GM23338 (cell line): ENCODE results near the gene MS4A5. TPM values are rescaled to one million over a fixed set of nuclear protein-coding genes. Genes with fewer than 3 reads are reported as not detected.

Experiments used
- ATAC-seq: fragments of 200-7000 bp; cut with Tn5 transposase; 3 replicates; pipeline ENCODE4 v1.9.1; 2020
- DNase-seq: peaks from one replicate; pipeline ENCODE4 v3.0.0-alpha.2; 2015; ENCODE audit warnings: low spot score
- H2AFZ ChIP-seq: fragments of 200-600 bp; sonication (generic); 2 replicates; pipeline ENCODE4 v1.8.0; 2016; ENCODE audit warnings: antibody characterized with exemption, mild to moderate bottlenecking, moderate library complexity
- H3F3A ChIP-seq: fragments of 200-600 bp; sonication (generic); replicated peaks from 2 replicates; pipeline ENCODE4 v1.8.0; 2017; ENCODE audit warnings: antibody characterized with exemption, mixed run types, low read depth
- H3K27ac ChIP-seq: fragments of 200-600 bp; sonication (generic); 2 replicates; pipeline ENCODE4 v1.6.1; 2016; ENCODE audit warnings: low read depth
- H3K27me3 ChIP-seq: fragments of 200-600 bp; sonication (generic); 2 replicates; pipeline ENCODE4 v1.8.0; 2016; ENCODE audit warnings: mild to moderate bottlenecking, mixed run types, moderate library complexity; ENCODE audit not compliant: insufficient read depth
- H3K36me3 ChIP-seq: fragments of 200-600 bp; sonication (generic); 2 replicates; pipeline ENCODE4 v1.8.0; 2016; ENCODE audit warnings: mild to moderate bottlenecking; ENCODE audit not compliant: insufficient read depth
- H3K4me1 ChIP-seq: fragments of 200-600 bp; sonication (generic); 2 replicates; pipeline ENCODE4 v1.8.0; 2016; ENCODE audit warnings: mild to moderate bottlenecking, moderate library complexity; ENCODE audit not compliant: insufficient read depth
- H3K4me2 ChIP-seq: fragments of 200-600 bp; sonication (generic); 2 replicates; pipeline ENCODE4 v1.7.1; 2017; ENCODE audit warnings: mixed run types
- H3K4me3 ChIP-seq: fragments of 200-600 bp; sonication (generic); 2 replicates; pipeline ENCODE4 v1.6.1; 2016; ENCODE audit warnings: mixed run types
- H3K79me2 ChIP-seq: fragments of 200-600 bp; sonication (generic); replicated peaks from 2 replicates; pipeline ENCODE4 v1.8.0; 2017; ENCODE audit warnings: mild to moderate bottlenecking; ENCODE audit not compliant: insufficient read depth
- H3K9me2 ChIP-seq: fragments of 200-600 bp; sonication (generic); 2 replicates; pipeline ENCODE4 v1.8.0; 2017; ENCODE audit not compliant: insufficient read depth
- H4K20me1 ChIP-seq: fragments of 200-600 bp; sonication (generic); replicated peaks from 2 replicates; pipeline ENCODE4 v1.8.0; 2017; ENCODE audit warnings: mild to moderate bottlenecking; ENCODE audit not compliant: insufficient read depth
- H3K27ac Mint-ChIP-seq: 2 replicates; pipeline ENCODE4 v1.8.0; 2020; ENCODE audit warnings: inconsistent platforms, mild to moderate bottlenecking, moderate library complexity, mixed read lengths
- H3K27me3 Mint-ChIP-seq: 3 replicates; pipeline ENCODE4 v1.8.0; 2022; ENCODE audit warnings: low read depth, mild to moderate bottlenecking, moderate library complexity, mixed read lengths, inconsistent platforms; ENCODE audit not compliant: insufficient read depth, poor library complexity
- H3K36me3 Mint-ChIP-seq: 3 replicates; pipeline ENCODE4 v1.8.0; 2021; ENCODE audit warnings: low read depth, mild to moderate bottlenecking, inconsistent platforms, moderate library complexity, mixed read lengths
- H3K4me1 Mint-ChIP-seq: 3 replicates; pipeline ENCODE4 v1.8.0; 2020; ENCODE audit warnings: mild to moderate bottlenecking, inconsistent platforms, mixed read lengths
- H3K4me3 Mint-ChIP-seq: 3 replicates; pipeline ENCODE4 v1.8.0; 2021; ENCODE audit warnings: moderate library complexity, mild to moderate bottlenecking, inconsistent platforms, mixed read lengths
- H3K9me3 Mint-ChIP-seq: 3 replicates; pipeline ENCODE4 v1.8.0; 2020; ENCODE audit warnings: moderate library complexity, mild to moderate bottlenecking, inconsistent platforms, mixed read lengths
- CREB1 ChIP-seq: fragments of 250-450 bp; sonication (Bioruptor Pico); IDR thresholded peaks from 2 replicates; pipeline ENCODE4 v1.5.0; 2020; ENCODE audit warnings: low read depth, mild to moderate bottlenecking, moderate library complexity
- EZH2 ChIP-seq: fragments of 200-600 bp; sonication (generic); IDR thresholded peaks from one replicate; pipeline ENCODE4 v1.8.0; 2017; ENCODE audit warnings: antibody characterized with exemption, mild to moderate bottlenecking, low read depth; ENCODE audit not compliant: unreplicated experiment
- EZH2phosphoT487 ChIP-seq: fragments of 200-600 bp; sonication (generic); IDR thresholded peaks from one replicate; pipeline ENCODE4 v1.8.1; 2018; ENCODE audit warnings: antibody characterized with exemption; ENCODE audit not compliant: unreplicated experiment
- JUNB ChIP-seq: IDR thresholded peaks from one replicate; pipeline ENCODE4 v1.6.1; 2016; ENCODE audit warnings: antibody characterized with exemption; ENCODE audit not compliant: unreplicated experiment
- NANOG ChIP-seq: IDR thresholded peaks from 2 replicates; pipeline ENCODE4 v1.6.1; 2016; ENCODE audit warnings: antibody characterized with exemption, borderline replicate concordance
- POLR2AphosphoS5 ChIP-seq: IDR thresholded peaks from 2 replicates; pipeline ENCODE4 v1.6.1; 2016; ENCODE audit warnings: antibody characterized with exemption, low read depth
- STAT1 ChIP-seq: IDR thresholded peaks from one replicate; pipeline ENCODE4 v1.6.1; 2016; ENCODE audit warnings: antibody characterized with exemption; ENCODE audit not compliant: unreplicated experiment
- ZNF114 ChIP-seq: fragments of 250-450 bp; sonication (Bioruptor Pico); IDR thresholded peaks from 2 replicates; pipeline ENCODE4 v1.5.0; 2020; ENCODE audit warnings: mild to moderate bottlenecking, moderate library complexity
- ZNF331 ChIP-seq: fragments of 250-450 bp; sonication (Bioruptor Pico); IDR thresholded peaks from 2 replicates; pipeline ENCODE4 v1.5.0; 2020; ENCODE audit warnings: low read depth, mild to moderate bottlenecking, moderate library complexity
- polyA plus RNA-seq: library from polyadenylated mRNA; unstranded; fragments of >200 nt; fragmentation: Nextera tagmentation; extraction: Ambion mirVana; gene quantifications from 2 replicates; pipeline ENCODE4 v1.2.1, GENCODE V29; 2016
- total RNA-seq: library from RNA; depleted of rRNA; stranded (reverse); fragments of >200 nt; shearing (Covaris generic); gene quantifications from 2 replicates; pipeline ENCODE4 v1.2.3, GENCODE V29; 2014
- TF ChIP-seq, protein P1 (sequence below): IDR thresholded peaks from one replicate; pipeline ENCODE4 v1.6.1; 2018; ENCODE audit warnings: antibody characterized with exemption; ENCODE audit not compliant: unreplicated experiment
- TF ChIP-seq, protein P2 (sequence below), 2 experiments: fragments of 200-600 bp in 1 of 2; sonication (generic) in 1 of 2; conservative IDR thresholded peaks; 2 replicates each; pipeline versions ENCODE4 v1.5.1 to v1.6.1; 2016 to 2017; ENCODE audit warnings: antibody characterized with exemption in 2 of 2, low read depth in 2 of 2, mild to moderate bottlenecking in 2 of 2, moderate library complexity in 1 of 2
- TF ChIP-seq, protein P3 (sequence below): fragments of 250-450 bp; sonication (Bioruptor Pico); IDR thresholded peaks from 2 replicates; pipeline ENCODE4 v1.5.0; 2020; ENCODE audit warnings: mild to moderate bottlenecking, moderate library complexity
- TF ChIP-seq, protein P4 (sequence below): IDR thresholded peaks from 2 replicates; pipeline ENCODE4 v1.6.1; 2016; ENCODE audit warnings: antibody characterized with exemption

Gene MS4A5
- total and polyA plus RNA-seq, 2 experiments from 2014 or later = not detected

DNA sequence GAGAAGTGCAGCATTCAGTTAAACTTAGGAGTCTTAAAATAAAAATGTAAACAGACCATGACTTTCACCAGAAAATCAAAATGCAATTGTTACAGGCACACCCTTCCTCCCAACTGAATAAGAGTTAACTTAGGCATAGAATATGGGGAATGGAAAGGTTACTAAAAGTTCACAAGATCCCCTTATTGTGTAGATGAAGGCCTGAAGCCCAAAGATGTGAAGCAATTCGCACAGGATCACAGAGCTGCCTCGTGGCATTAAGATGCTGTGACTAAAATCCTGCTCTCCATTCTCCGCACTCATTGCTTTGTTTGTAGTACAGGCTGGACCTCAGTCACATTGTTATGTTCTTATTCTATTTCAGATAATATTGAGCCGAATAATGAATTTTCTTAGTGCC lies 4.0 kb downstream of the MS4A5 start:
- Mint-ChIP-seq H3K9me3 (peaks cover 7% of the 10 kb centered on the region; the same call in 2 of the 3 replicates), H3K27ac (no peak overlapping the region), H3K4me3 (no peak overlapping the region), H3K27me3 (no peaks in the 10 kb centered on the region), H3K4me1 (no peaks in the 10 kb centered on the region), H3K36me3 (peaks cover 6% of the 10 kb centered on the region; the same call in 1 of the 3 replicates)
- H3K36me3 ChIP-seq = no peaks in the 10 kb centered on the region
- H3F3A ChIP-seq = no peaks in the 10 kb centered on the region
- H3K4me3 ChIP-seq = no peak overlapping the region
- H2AFZ ChIP-seq = no peak overlapping the region
- TF ChIP-seq, protein P1, sequence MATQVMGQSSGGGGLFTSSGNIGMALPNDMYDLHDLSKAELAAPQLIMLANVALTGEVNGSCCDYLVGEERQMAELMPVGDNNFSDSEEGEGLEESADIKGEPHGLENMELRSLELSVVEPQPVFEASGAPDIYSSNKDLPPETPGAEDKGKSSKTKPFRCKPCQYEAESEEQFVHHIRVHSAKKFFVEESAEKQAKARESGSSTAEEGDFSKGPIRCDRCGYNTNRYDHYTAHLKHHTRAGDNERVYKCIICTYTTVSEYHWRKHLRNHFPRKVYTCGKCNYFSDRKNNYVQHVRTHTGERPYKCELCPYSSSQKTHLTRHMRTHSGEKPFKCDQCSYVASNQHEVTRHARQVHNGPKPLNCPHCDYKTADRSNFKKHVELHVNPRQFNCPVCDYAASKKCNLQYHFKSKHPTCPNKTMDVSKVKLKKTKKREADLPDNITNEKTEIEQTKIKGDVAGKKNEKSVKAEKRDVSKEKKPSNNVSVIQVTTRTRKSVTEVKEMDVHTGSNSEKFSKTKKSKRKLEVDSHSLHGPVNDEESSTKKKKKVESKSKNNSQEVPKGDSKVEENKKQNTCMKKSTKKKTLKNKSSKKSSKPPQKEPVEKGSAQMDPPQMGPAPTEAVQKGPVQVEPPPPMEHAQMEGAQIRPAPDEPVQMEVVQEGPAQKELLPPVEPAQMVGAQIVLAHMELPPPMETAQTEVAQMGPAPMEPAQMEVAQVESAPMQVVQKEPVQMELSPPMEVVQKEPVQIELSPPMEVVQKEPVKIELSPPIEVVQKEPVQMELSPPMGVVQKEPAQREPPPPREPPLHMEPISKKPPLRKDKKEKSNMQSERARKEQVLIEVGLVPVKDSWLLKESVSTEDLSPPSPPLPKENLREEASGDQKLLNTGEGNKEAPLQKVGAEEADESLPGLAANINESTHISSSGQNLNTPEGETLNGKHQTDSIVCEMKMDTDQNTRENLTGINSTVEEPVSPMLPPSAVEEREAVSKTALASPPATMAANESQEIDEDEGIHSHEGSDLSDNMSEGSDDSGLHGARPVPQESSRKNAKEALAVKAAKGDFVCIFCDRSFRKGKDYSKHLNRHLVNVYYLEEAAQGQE = no peak
- TF ChIP-seq, protein P2, sequence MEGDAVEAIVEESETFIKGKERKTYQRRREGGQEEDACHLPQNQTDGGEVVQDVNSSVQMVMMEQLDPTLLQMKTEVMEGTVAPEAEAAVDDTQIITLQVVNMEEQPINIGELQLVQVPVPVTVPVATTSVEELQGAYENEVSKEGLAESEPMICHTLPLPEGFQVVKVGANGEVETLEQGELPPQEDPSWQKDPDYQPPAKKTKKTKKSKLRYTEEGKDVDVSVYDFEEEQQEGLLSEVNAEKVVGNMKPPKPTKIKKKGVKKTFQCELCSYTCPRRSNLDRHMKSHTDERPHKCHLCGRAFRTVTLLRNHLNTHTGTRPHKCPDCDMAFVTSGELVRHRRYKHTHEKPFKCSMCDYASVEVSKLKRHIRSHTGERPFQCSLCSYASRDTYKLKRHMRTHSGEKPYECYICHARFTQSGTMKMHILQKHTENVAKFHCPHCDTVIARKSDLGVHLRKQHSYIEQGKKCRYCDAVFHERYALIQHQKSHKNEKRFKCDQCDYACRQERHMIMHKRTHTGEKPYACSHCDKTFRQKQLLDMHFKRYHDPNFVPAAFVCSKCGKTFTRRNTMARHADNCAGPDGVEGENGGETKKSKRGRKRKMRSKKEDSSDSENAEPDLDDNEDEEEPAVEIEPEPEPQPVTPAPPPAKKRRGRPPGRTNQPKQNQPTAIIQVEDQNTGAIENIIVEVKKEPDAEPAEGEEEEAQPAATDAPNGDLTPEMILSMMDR (conservative IDR thresholded peaks at IDR 0.05; ENCODE audit: low read depth in 2 of 2) = no peak
- TF ChIP-seq ZNF114 (CRISPR knock-in tag) (no peak), STAT1 (no peak), JUNB (no peak), EZH2 (no peak), POLR2AphosphoS5 (no peak), CREB1 (no peak), NANOG (no peak), ZNF331 (CRISPR knock-in tag) (no peak), EZH2phosphoT487 (no peak)
- TF ChIP-seq, protein P3, sequence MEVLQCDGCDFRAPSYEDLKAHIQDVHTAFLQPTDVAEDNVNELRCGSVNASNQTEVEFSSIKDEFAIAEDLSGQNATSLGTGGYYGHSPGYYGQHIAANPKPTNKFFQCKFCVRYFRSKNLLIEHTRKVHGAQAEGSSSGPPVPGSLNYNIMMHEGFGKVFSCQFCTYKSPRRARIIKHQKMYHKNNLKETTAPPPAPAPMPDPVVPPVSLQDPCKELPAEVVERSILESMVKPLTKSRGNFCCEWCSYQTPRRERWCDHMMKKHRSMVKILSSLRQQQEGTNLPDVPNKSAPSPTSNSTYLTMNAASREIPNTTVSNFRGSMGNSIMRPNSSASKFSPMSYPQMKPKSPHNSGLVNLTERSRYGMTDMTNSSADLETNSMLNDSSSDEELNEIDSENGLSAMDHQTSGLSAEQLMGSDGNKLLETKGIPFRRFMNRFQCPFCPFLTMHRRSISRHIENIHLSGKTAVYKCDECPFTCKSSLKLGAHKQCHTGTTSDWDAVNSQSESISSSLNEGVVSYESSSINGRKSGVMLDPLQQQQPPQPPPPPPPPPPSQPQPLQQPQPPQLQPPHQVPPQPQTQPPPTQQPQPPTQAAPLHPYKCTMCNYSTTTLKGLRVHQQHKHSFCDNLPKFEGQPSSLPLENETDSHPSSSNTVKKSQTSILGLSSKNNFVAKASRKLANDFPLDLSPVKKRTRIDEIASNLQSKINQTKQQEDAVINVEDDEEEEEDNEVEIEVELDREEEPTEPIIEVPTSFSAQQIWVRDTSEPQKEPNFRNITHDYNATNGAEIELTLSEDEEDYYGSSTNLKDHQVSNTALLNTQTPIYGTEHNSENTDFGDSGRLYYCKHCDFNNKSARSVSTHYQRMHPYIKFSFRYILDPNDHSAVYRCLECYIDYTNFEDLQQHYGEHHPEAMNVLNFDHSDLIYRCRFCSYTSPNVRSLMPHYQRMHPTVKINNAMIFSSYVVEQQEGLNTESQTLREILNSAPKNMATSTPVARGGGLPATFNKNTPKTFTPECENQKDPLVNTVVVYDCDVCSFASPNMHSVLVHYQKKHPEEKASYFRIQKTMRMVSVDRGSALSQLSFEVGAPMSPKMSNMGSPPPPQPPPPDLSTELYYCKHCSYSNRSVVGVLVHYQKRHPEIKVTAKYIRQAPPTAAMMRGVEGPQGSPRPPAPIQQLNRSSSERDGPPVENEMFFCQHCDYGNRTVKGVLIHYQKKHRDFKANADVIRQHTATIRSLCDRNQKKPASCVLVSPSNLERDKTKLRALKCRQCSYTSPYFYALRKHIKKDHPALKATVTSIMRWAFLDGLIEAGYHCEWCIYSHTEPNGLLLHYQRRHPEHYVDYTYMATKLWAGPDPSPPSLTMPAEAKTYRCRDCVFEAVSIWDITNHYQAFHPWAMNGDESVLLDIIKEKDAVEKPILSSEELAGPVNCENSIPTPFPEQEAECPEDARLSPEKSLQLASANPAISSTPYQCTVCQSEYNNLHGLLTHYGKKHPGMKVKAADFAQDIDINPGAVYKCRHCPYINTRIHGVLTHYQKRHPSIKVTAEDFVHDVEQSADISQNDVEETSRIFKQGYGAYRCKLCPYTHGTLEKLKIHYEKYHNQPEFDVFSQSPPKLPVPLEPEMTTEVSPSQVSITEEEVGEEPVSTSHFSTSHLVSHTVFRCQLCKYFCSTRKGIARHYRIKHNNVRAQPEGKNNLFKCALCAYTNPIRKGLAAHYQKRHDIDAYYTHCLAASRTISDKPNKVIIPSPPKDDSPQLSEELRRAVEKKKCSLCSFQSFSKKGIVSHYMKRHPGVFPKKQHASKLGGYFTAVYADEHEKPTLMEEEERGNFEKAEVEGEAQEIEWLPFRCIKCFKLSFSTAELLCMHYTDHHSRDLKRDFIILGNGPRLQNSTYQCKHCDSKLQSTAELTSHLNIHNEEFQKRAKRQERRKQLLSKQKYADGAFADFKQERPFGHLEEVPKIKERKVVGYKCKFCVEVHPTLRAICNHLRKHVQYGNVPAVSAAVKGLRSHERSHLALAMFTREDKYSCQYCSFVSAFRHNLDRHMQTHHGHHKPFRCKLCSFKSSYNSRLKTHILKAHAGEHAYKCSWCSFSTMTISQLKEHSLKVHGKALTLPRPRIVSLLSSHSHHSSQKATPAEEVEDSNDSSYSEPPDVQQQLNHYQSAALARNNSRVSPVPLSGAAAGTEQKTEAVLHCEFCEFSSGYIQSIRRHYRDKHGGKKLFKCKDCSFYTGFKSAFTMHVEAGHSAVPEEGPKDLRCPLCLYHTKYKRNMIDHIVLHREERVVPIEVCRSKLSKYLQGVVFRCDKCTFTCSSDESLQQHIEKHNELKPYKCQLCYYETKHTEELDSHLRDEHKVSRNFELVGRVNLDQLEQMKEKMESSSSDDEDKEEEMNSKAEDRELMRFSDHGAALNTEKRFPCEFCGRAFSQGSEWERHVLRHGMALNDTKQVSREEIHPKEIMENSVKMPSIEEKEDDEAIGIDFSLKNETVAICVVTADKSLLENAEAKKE = no peak
- TF ChIP-seq, protein P4, sequence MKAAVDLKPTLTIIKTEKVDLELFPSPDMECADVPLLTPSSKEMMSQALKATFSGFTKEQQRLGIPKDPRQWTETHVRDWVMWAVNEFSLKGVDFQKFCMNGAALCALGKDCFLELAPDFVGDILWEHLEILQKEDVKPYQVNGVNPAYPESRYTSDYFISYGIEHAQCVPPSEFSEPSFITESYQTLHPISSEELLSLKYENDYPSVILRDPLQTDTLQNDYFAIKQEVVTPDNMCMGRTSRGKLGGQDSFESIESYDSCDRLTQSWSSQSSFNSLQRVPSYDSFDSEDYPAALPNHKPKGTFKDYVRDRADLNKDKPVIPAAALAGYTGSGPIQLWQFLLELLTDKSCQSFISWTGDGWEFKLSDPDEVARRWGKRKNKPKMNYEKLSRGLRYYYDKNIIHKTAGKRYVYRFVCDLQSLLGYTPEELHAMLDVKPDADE = no peak
- no peaks in the 10 kb centered on the region for H3K4me1 ChIP-seq
- ATAC-seq (no peak), DNase-seq (no peak)
- H3K79me2 ChIP-seq = no peaks in the 10 kb centered on the region
- no peaks in the 10 kb centered on the region for H4K20me1 ChIP-seq
- H3K27ac ChIP-seq = no peak overlapping the region
- no peak overlapping the region for H3K4me2 ChIP-seq
- H3K27me3 ChIP-seq = no peaks in the 10 kb centered on the region
- 0 out of 2 replicates have a peak, but pooled peaks cover 3% of the 10 kb centered on the region for H3K9me2 ChIP-seq
